GM12878 (cell line): ENCODE measurements around the gene B3GALNT1. TPM values are rescaled to one million over a fixed set of nuclear protein-coding genes. Genes with fewer than 3 reads are reported as not detected.

Experiments used
- BCL11A ChIP-seq: IDR thresholded peaks from 2 replicates; pipeline ENCODE4 v1.6.1; 2011; ENCODE audit warnings: low read depth, low read length
- CBFB ChIP-seq: IDR thresholded peaks from 2 replicates; pipeline ENCODE4 v1.6.1; 2016; ENCODE audit warnings: antibody characterized with exemption, low read depth
- CREB1 ChIP-seq: IDR thresholded peaks from 2 replicates; pipeline ENCODE4 v1.6.1; 2012; ENCODE audit warnings: low read depth, mild to moderate bottlenecking, inconsistent platforms
- FOXM1 ChIP-seq: IDR thresholded peaks from 2 replicates; pipeline ENCODE4 v1.6.1; 2012; ENCODE audit warnings: low read depth, mild to moderate bottlenecking, inconsistent platforms, low read length, moderate library complexity
- IKZF2 ChIP-seq, 2 experiments: fragments of 450-650 bp; IDR thresholded peaks; 2 replicates each; pipeline ENCODE4 v1.6.1; 2017; ENCODE audit warnings: mild to moderate bottlenecking in 2 of 2, moderate library complexity in 2 of 2
- JUND ChIP-seq: IDR thresholded peaks from 2 replicates; pipeline ENCODE4 v1.6.1; 2012; ENCODE audit warnings: low read depth, mild to moderate bottlenecking, low read length, improper control_type of control experiment, moderate library complexity
- MYC ChIP-seq: IDR thresholded peaks from 2 replicates; pipeline ENCODE4 v1.6.1; 2011; ENCODE audit warnings: mild to moderate bottlenecking, low read length, moderate library complexity, inconsistent platforms; ENCODE audit not compliant: insufficient read depth, insufficient replicate concordance, insufficient read length, severe bottlenecking
- NFIC ChIP-seq: IDR thresholded peaks from 2 replicates; pipeline ENCODE4 v1.6.1; 2012; ENCODE audit warnings: low read depth, mild to moderate bottlenecking, inconsistent platforms, low read length, moderate library complexity
- POLR2A ChIP-seq: IDR thresholded peaks from 2 replicates; pipeline ENCODE4 v1.6.1; 2011; ENCODE audit warnings: low read depth, mild to moderate bottlenecking, low read length
- SMARCA5 ChIP-seq: fragments of 450-650 bp; IDR thresholded peaks from 2 replicates; pipeline ENCODE4 v1.6.1; 2017; ENCODE audit warnings: mild to moderate bottlenecking
- SPI1 ChIP-seq: IDR thresholded peaks from 2 replicates; pipeline ENCODE4 v1.6.1; 2011; ENCODE audit warnings: low read depth, mild to moderate bottlenecking, low read length, moderate library complexity, borderline replicate concordance; ENCODE audit not compliant: insufficient read depth
- TCF7 ChIP-seq: IDR thresholded peaks from 2 replicates; pipeline ENCODE4 v1.6.1; 2014; ENCODE audit warnings: antibody characterized with exemption, borderline replicate concordance
- WRNIP1 ChIP-seq: IDR thresholded peaks from 2 replicates; pipeline ENCODE4 v1.6.1; 2011; ENCODE audit warnings: low read depth, low read length, improper control_type of control experiment, borderline replicate concordance
- YBX1 ChIP-seq: fragments of 450-650 bp; IDR thresholded peaks from 2 replicates; pipeline ENCODE4 v1.6.1; 2016; ENCODE audit warnings: antibody characterized with exemption
- ZBED1 ChIP-seq: IDR thresholded peaks from 2 replicates; pipeline ENCODE4 v1.6.1; 2016; ENCODE audit warnings: borderline replicate concordance
- polyA plus RNA-seq, 11 experiments: library from polyadenylated mRNA; depleted of rRNA in 4 of 11; unstranded in 6 of 11; stranded (reverse) in 5 of 11; fragments of >200 nt; fragmentation: Nextera tagmentation in 4 of 11; fragmentation: Illumina TruSeq in 1 of 11; extraction: Ambion mirVana in 4 of 11; extraction: Trizol in 1 of 11; gene quantifications; 1 replicate in 1 of 11; 2 replicates in 10 of 11; pipeline versions ENCODE4 v1.2.1 to v1.2.3, GENCODE V29; 2011 to 2016; ENCODE audit warnings: inconsistent platforms in 2 of 11, missing spikeins in 2 of 11, low read depth in 1 of 11
- total RNA-seq, 4 experiments: library from RNA; depleted of rRNA in 3 of 4; stranded (reverse); fragments of >200 nt in 3 of 4; fragmentation: Illumina TruSeq in 1 of 4; extraction: Trizol in 1 of 4; gene quantifications; 2 replicates each; pipeline versions ENCODE4 v1.2.1 to v1.2.3, GENCODE V29; 2013 to 2021
- TF ChIP-seq, protein P1 (sequence below): fragments of 450-650 bp; IDR thresholded peaks from 2 replicates; pipeline ENCODE4 v1.6.1; 2016; ENCODE audit warnings: mild to moderate bottlenecking
- TF ChIP-seq, protein P2 (sequence below): IDR thresholded peaks from 2 replicates; pipeline ENCODE4 v1.6.1; 2011; ENCODE audit warnings: borderline replicate concordance, low read depth, mild to moderate bottlenecking, moderate library complexity, low read length; ENCODE audit not compliant: insufficient read depth, poor library complexity, severe bottlenecking
- TF ChIP-seq, protein P3 (sequence below): fragments of 450-650 bp; IDR thresholded peaks from 2 replicates; pipeline ENCODE4 v1.6.1; 2016; ENCODE audit warnings: mild to moderate bottlenecking
- TF ChIP-seq, protein P4 (sequence below): fragments of 450-650 bp; formaldehyde crosslinking; IDR thresholded peaks from 2 replicates; pipeline ENCODE4 v1.4.0; 2022; ENCODE audit warnings: mild to moderate bottlenecking, moderate library complexity
- TF ChIP-seq, protein P5 (sequence below): IDR thresholded peaks from 2 replicates; pipeline ENCODE4 v1.6.1; 2011; ENCODE audit warnings: low read depth, low read length, improper control_type of control experiment, borderline replicate concordance

Gene B3GALNT1
- total and polyA plus RNA-seq, 10 of the 15 experiments (the other 5 are each of a cell fraction or from before 2014, with no cell fraction given) = 0.04 to 0.95 (median 0.18) TPM; not detected in 3

DNA sequence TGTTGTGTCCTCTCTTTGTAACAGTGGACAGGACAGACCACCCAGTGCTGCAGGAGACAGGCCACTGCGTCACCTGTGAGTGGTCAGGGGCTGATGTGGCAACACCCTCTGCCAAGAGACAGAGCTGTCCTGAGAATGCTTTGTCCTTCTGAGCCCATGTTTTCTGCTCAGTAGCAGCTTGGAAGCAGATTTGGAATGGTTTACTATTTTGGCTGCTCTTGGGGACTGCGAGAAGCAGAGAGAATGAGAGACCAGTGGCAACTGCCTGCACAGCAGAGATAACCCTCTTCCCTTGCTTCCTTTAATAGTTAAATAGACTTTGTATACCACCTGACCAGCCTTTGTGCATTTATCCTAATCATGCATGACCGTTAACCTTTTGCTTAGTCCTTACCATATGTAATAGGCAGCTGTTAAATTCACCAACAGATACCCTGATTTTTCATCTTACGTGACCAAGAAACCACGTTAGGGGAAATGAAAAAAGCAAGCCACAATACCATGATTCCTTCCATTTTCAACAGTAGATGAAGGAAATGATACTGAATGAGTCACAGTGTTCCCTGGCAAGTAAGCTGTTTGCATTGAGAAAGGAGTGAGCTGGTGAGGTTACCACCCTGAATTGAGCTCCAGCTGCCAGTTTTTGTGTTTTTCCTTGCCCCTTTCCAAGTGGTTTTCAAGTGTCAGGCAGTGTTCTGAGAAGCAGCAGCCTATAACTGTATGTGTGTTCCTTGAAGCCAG is 35.5 kb downstream of the B3GALNT1 start (continued):
- TF ChIP-seq, protein P1, sequence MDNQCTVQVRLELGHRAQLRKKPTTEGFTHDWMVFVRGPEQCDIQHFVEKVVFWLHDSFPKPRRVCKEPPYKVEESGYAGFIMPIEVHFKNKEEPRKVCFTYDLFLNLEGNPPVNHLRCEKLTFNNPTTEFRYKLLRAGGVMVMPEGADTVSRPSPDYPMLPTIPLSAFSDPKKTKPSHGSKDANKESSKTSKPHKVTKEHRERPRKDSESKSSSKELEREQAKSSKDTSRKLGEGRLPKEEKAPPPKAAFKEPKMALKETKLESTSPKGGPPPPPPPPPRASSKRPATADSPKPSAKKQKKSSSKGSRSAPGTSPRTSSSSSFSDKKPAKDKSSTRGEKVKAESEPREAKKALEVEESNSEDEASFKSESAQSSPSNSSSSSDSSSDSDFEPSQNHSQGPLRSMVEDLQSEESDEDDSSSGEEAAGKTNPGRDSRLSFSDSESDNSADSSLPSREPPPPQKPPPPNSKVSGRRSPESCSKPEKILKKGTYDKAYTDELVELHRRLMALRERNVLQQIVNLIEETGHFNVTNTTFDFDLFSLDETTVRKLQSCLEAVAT = 0 out of 2 replicates have a peak, but pooled peaks have one; percentile 37
- TF ChIP-seq CBFB (peak; percentile 65; the same call in 1 of the 2 replicates), WRNIP1 (no peak), SMARCA5 (peak; percentile 67; the same call in 1 of the 2 replicates), JUND (peak; percentile 48; the same call in 1 of the 2 replicates), CREB1 (0 out of 2 replicates have a peak, but pooled peaks have one; percentile 29), ZBED1 (0 out of 2 replicates have a peak, but pooled peaks have one; percentile 45), SPI1 (peak; percentile 95), MYC (no peak), BCL11A (peak; percentile 83), TCF7 (no peak; the same call in 1 of the 2 replicates), YBX1 (no peak), NFIC (peak; percentile 86), FOXM1 (peak; percentile 74; the same call in 1 of the 2 replicates), IKZF2 (IDR thresholded peaks at IDR 0.05) (peak; percentile 94 to 96), POLR2A (no peak)
- TF ChIP-seq, protein P2, sequence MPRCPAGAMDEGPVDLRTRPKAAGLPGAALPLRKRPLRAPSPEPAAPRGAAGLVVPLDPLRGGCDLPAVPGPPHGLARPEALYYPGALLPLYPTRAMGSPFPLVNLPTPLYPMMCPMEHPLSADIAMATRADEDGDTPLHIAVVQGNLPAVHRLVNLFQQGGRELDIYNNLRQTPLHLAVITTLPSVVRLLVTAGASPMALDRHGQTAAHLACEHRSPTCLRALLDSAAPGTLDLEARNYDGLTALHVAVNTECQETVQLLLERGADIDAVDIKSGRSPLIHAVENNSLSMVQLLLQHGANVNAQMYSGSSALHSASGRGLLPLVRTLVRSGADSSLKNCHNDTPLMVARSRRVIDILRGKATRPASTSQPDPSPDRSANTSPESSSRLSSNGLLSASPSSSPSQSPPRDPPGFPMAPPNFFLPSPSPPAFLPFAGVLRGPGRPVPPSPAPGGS = peak; percentile 21
- TF ChIP-seq, protein P3, sequence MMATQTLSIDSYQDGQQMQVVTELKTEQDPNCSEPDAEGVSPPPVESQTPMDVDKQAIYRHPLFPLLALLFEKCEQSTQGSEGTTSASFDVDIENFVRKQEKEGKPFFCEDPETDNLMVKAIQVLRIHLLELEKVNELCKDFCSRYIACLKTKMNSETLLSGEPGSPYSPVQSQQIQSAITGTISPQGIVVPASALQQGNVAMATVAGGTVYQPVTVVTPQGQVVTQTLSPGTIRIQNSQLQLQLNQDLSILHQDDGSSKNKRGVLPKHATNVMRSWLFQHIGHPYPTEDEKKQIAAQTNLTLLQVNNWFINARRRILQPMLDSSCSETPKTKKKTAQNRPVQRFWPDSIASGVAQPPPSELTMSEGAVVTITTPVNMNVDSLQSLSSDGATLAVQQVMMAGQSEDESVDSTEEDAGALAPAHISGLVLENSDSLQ = peak; percentile 28; the same call in 1 of the 2 replicates
- TF ChIP-seq, protein P4, sequence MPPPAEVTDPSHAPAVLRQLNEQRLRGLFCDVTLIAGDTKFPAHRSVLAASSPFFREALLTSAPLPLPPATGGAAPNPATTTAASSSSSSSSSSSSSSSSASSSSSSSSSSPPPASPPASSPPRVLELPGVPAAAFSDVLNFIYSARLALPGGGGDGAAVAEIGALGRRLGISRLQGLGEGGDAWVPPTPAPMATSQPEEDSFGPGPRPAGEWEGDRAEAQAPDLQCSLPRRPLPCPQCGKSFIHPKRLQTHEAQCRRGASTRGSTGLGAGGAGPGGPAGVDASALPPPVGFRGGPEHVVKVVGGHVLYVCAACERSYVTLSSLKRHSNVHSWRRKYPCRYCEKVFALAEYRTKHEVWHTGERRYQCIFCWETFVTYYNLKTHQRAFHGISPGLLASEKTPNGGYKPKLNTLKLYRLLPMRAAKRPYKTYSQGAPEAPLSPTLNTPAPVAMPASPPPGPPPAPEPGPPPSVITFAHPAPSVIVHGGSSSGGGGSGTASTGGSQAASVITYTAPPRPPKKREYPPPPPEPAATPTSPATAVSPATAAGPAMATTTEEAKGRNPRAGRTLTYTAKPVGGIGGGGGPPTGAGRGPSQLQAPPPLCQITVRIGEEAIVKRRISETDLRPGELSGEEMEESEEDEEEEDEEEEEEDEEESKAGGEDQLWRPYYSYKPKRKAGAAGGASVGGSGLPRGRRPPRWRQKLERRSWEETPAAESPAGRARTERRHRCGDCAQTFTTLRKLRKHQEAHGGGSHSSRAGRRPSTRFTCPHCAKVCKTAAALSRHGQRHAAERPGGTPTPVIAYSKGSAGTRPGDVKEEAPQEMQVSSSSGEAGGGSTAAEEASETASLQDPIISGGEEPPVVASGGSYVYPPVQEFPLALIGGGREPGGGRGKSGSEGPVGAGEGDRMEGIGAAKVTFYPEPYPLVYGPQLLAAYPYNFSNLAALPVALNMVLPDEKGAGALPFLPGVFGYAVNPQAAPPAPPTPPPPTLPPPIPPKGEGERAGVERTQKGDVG (CRISPR knock-in tag) = no peak
- TF ChIP-seq, protein P5, sequence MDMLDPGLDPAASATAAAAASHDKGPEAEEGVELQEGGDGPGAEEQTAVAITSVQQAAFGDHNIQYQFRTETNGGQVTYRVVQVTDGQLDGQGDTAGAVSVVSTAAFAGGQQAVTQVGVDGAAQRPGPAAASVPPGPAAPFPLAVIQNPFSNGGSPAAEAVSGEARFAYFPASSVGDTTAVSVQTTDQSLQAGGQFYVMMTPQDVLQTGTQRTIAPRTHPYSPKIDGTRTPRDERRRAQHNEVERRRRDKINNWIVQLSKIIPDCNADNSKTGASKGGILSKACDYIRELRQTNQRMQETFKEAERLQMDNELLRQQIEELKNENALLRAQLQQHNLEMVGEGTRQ = peak; percentile 28; the same call in 1 of the 2 replicates
